ENCODE data around the gene DHPS.

- TF ChIP-seq, protein P1, sequence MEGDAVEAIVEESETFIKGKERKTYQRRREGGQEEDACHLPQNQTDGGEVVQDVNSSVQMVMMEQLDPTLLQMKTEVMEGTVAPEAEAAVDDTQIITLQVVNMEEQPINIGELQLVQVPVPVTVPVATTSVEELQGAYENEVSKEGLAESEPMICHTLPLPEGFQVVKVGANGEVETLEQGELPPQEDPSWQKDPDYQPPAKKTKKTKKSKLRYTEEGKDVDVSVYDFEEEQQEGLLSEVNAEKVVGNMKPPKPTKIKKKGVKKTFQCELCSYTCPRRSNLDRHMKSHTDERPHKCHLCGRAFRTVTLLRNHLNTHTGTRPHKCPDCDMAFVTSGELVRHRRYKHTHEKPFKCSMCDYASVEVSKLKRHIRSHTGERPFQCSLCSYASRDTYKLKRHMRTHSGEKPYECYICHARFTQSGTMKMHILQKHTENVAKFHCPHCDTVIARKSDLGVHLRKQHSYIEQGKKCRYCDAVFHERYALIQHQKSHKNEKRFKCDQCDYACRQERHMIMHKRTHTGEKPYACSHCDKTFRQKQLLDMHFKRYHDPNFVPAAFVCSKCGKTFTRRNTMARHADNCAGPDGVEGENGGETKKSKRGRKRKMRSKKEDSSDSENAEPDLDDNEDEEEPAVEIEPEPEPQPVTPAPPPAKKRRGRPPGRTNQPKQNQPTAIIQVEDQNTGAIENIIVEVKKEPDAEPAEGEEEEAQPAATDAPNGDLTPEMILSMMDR (conservative IDR thresholded peaks at IDR 0.05; ENCODE audit: low read depth, low read length) = no peak
- no peak for TF ChIP-seq EZH2 (IDR thresholded peaks at IDR 0.05; ENCODE audit: low read length, unreplicated experiment)
Observed at GRCh38 chr19:12647047-12647446, 34.6 kb downstream of the DHPS start.
